Endothelial cell of umbilical vein (primary cell): ENCODE measurements around the gene C17orf100.

Source experiments
- EZH2 ChIP-seq: IDR thresholded peaks from 2 replicates; pipeline ENCODE4 v1.6.1; 2012; ENCODE audit warnings: borderline replicate concordance, low read depth, mild to moderate bottlenecking, moderate library complexity, low read length, inconsistent platforms; ENCODE audit not compliant: severe bottlenecking
- JUN ChIP-seq: IDR thresholded peaks from 2 replicates; pipeline ENCODE4 v1.6.1; 2011; ENCODE audit warnings: borderline replicate concordance, low read depth; ENCODE audit not compliant: insufficient read length, insufficient read depth

DNA sequence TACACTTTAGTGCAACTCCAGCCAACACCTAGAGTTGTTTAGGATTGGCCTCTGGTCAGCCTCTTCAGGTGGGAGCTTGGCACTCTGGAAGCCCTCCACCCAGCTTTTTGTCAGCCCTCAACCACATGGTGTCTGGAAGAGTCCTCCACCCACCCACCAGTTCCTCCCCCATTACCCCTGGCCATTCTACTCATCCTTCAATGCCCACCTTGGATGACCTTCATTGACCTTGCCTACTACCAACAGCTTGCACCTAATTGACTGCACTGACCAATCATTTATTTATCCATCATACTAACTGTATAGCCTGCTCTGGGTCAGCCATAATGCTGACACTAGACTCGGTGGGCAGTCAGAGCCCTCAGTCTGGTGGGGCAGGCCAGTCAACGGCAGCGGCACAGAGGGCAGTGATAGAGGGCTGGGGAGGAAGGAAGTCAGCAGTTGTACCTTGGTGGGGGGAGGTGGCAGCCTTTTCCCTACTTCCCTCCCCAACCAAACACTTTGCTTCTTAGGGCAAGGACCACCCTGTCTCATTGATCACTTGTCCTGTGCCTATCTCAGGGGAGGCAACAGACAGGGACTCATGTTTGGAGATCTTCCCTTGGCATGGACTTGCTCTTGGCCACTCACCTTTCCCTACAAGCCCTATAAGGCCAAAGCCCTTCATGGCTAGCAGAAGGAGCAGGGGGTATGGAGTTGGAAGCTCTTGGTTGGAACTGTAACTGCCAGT, 32.3 kb downstream of the C17orf100 start:
- TF ChIP-seq JUN (no peak), EZH2 (no peak)
